SK-N-SH (cell line): ENCODE measurements around the gene KCNJ13. TPM values are rescaled to one million over a fixed set of nuclear protein-coding genes. Genes with fewer than 3 reads are reported as not detected.

Source experiments
- CTCF ChIA-PET: fragments of 300-600, 350-600 bp; formaldehyde crosslinking; extraction: SDS; loops from one replicate; lab custom pipeline; 2021; lab: Yijun Ruan, JAX
- POLR2A ChIA-PET: fragments of 350-600 bp; sonication (Branson Sonifier 250); formaldehyde crosslinking; extraction: SDS; loops from one replicate; lab custom pipeline; 2020; ENCODE audit warnings: antibody characterized with exemption, inconsistent platforms; lab: Yijun Ruan, JAX
- DNase-seq: peaks from one replicate; pipeline ENCODE4 v3.0.0; 2012
- H2AFZ ChIP-seq: fragments of 200-600 bp; sonication (generic); 2 replicates; pipeline ENCODE4 v1.8.1; 2016; ENCODE audit warnings: antibody characterized with exemption, mild to moderate bottlenecking, low read depth
- H3F3A ChIP-seq: fragments of 200-600 bp; sonication (generic); replicated peaks from 2 replicates; pipeline ENCODE3; 2016; ENCODE audit warnings: antibody characterized with exemption, mild to moderate bottlenecking; ENCODE audit not compliant: insufficient read depth
- H3K27ac ChIP-seq, 2 experiments: fragments of 200-500 bp in 1 of 2; fragments of 200-600 bp in 1 of 2; sonication (Bioruptor generic) in 1 of 2; sonication (generic), shearing (Covaris generic) in 1 of 2; 2 replicates each; pipeline versions ENCODE4 v1.5.1 to v1.6.1; 2014 to 2016; ENCODE audit warnings: low read depth in 2 of 2, inconsistent platforms in 1 of 2, low read length in 1 of 2, mild to moderate bottlenecking in 1 of 2, mixed read lengths in 1 of 2
- H3K27me3 ChIP-seq: fragments of 200-600 bp; sonication (generic), shearing (Covaris generic); 2 replicates; pipeline ENCODE4 v1.6.1; 2016; ENCODE audit warnings: mixed run types; ENCODE audit not compliant: insufficient read depth
- H3K36me3 ChIP-seq, 2 experiments: fragments of 200-500 bp in 1 of 2; fragments of 200-600 bp in 1 of 2; sonication (Bioruptor generic) in 1 of 2; sonication (generic) in 1 of 2; replicated peaks in 1 of 2; 2 replicates each; pipeline versions ENCODE3 to v1.5.1; 2014 to 2016; ENCODE audit warnings: low read length in 1 of 2, mild to moderate bottlenecking in 1 of 2; ENCODE audit not compliant: insufficient read depth in 2 of 2, control insufficient read depth in 1 of 2
- H3K4me1 ChIP-seq, 2 experiments: fragments of 200-500 bp in 1 of 2; fragments of 200-600 bp in 1 of 2; sonication (Bioruptor generic) in 1 of 2; sonication (generic), shearing (Covaris generic) in 1 of 2; 2 replicates each; pipeline versions ENCODE4 v1.5.1 to v1.6.1; 2014 to 2016; ENCODE audit warnings: low read depth in 1 of 2, low read length in 1 of 2, mixed run types in 1 of 2; ENCODE audit not compliant: insufficient read depth in 2 of 2, control insufficient read depth in 1 of 2
- H3K4me2 ChIP-seq: fragments of 200-600 bp; sonication (generic), shearing (Covaris generic); 2 replicates; pipeline ENCODE4 v1.6.1; 2017; ENCODE audit warnings: mixed run types
- H3K4me3 ChIP-seq, 2 experiments: fragments of 200-500 bp in 1 of 2; fragments of 200-600 bp in 1 of 2; sonication (Bioruptor generic) in 1 of 2; sonication (generic), shearing (Covaris generic) in 1 of 2; 2 replicates each; pipeline versions ENCODE4 v1.5.1 to v1.8.1; 2014 to 2016; ENCODE audit warnings: low read depth in 2 of 2, inconsistent platforms in 1 of 2, low read length in 1 of 2, mild to moderate bottlenecking in 1 of 2, mixed read lengths in 1 of 2, moderate library complexity in 1 of 2
- H3K79me2 ChIP-seq: fragments of 200-600 bp; sonication (generic); 2 replicates; pipeline ENCODE4 v1.8.1; 2017; ENCODE audit warnings: mild to moderate bottlenecking; ENCODE audit not compliant: insufficient read depth
- H3K9ac ChIP-seq: fragments of 200-600 bp; sonication (generic); 2 replicates; pipeline ENCODE4 v1.6.1; 2017; ENCODE audit warnings: mixed run types
- H3K9me2 ChIP-seq: fragments of 200-600 bp; sonication (generic); 2 replicates; pipeline ENCODE4 v1.6.1; 2017; ENCODE audit warnings: mixed run types
- H3K9me3 ChIP-seq: fragments of 200-600 bp; sonication (generic); 2 replicates; pipeline ENCODE4 v1.6.1; 2017; ENCODE audit warnings: mixed run types, mild to moderate bottlenecking, moderate library complexity
- H4K20me1 ChIP-seq: fragments of 200-600 bp; sonication (generic); 2 replicates; pipeline ENCODE4 v1.6.1; 2017; ENCODE audit warnings: mild to moderate bottlenecking, mixed run types; ENCODE audit not compliant: insufficient read depth
- ELF1 ChIP-seq: IDR thresholded peaks from 2 replicates; pipeline ENCODE4 v1.4.0; 2012
- EP300 ChIP-seq, 2 experiments: IDR thresholded peaks; 2 replicates each; pipeline versions ENCODE4 v1.4.0 to v1.6.1; 2012; ENCODE audit warnings: borderline replicate concordance in 1 of 2, low read depth in 1 of 2, low read length in 1 of 2
- EZH2phosphoT487 ChIP-seq: fragments of 200-600 bp; sonication (generic); IDR thresholded peaks from 2 replicates; pipeline ENCODE4 v1.6.1; 2017; ENCODE audit warnings: low read depth, mixed run types, mild to moderate bottlenecking, antibody characterized with exemption, moderate library complexity, borderline replicate concordance
- MEF2A ChIP-seq: IDR thresholded peaks from 2 replicates; pipeline ENCODE4 v1.4.0; 2012; ENCODE audit warnings: low read depth, borderline replicate concordance
- MXI1 ChIP-seq: IDR thresholded peaks from 2 replicates; pipeline ENCODE4 v1.6.1; 2012; ENCODE audit warnings: mild to moderate bottlenecking, low read depth, low read length, improper control_type of control experiment
- POLR2AphosphoS5 ChIP-seq: IDR thresholded peaks from 2 replicates; pipeline ENCODE4 v1.6.1; 2012; ENCODE audit warnings: low read depth, low read length
- REST ChIP-seq: IDR thresholded peaks from 2 replicates; pipeline ENCODE4 v1.6.1; 2012; ENCODE audit warnings: mild to moderate bottlenecking, low read depth, low read length, moderate library complexity
- RFX5 ChIP-seq: IDR thresholded peaks from 2 replicates; pipeline ENCODE4 v1.6.1; 2012; ENCODE audit warnings: mild to moderate bottlenecking, improper control_type of control experiment, low read length
- RXRA ChIP-seq: IDR thresholded peaks from 2 replicates; pipeline ENCODE4 v1.4.0; 2012; ENCODE audit warnings: low read depth, mild to moderate bottlenecking, borderline replicate concordance
- SMC3 ChIP-seq: IDR thresholded peaks from 2 replicates; pipeline ENCODE4 v1.6.1; 2012; ENCODE audit warnings: low read depth, low read length, improper control_type of control experiment
- TCF12 ChIP-seq: IDR thresholded peaks from 2 replicates; pipeline ENCODE4 v1.4.0; 2012
- USF1 ChIP-seq: IDR thresholded peaks from 2 replicates; pipeline ENCODE4 v1.4.0; 2012; ENCODE audit warnings: low read depth, borderline replicate concordance
- USF2 ChIP-seq: fragments of 150-350 bp; IDR thresholded peaks from 2 replicates; pipeline ENCODE4 v1.6.1; 2017; ENCODE audit warnings: antibody characterized with exemption, low read length, low read depth, borderline replicate concordance
- YY1 ChIP-seq: IDR thresholded peaks from 2 replicates; pipeline ENCODE4 v1.4.0; 2012; ENCODE audit warnings: low read depth, mild to moderate bottlenecking
- ZBTB33 ChIP-seq: IDR thresholded peaks from 2 replicates; pipeline ENCODE4 v1.4.0; 2012; ENCODE audit warnings: low read depth, borderline replicate concordance
- WGBS: methylation state at CpG from one replicate; pipeline ENCODE4 v1.1.6; 2017; ENCODE audit warnings: low lambda C conversion rate; 5-methylcytosine and 5-hydroxymethylcytosine counted together
- polyA plus RNA-seq, 3 experiments: library from polyadenylated mRNA; depleted of rRNA; stranded (reverse); fragments of >200 nt; gene quantifications; 2 replicates each; pipeline ENCODE4 v1.2.3, GENCODE V29; 2012

KCNJ13 gene
- polyA plus RNA-seq, 1 of the 3 experiments (the other 2 are of a cell fraction): not detected

GRCh38 chr2:232791518-232791917, 15.2 kb upstream of the KCNJ13 start:
- no peaks in the 10 kb centered on the region; the same call in 1 of the 2 replicates for H3K79me2 ChIP-seq
- no peaks in the 10 kb centered on the region for H3K9me2 ChIP-seq
- ChIA-PET CTCF (interaction anchor here (0.6 kb wide), 1 partner anchor 276 kb away, joined by 3 read pairs; no protein-coding TSS in a partner anchor), POLR2A (no interaction called here)
- H3K4me1 ChIP-seq: no peaks in the 10 kb centered on the region
- H3K27ac ChIP-seq: no peak overlapping the region
- H2AFZ ChIP-seq: no peak overlapping the region
- no peaks in the 10 kb centered on the region for H4K20me1 ChIP-seq
- H3K27me3 ChIP-seq: no peaks in the 10 kb centered on the region
- DNase-seq: no peak
- H3K4me2 ChIP-seq: no peak overlapping the region
- WGBS: 97% methylated on average over 4 of the region's 4 CpGs
- peaks cover 6% of the 10 kb centered on the region for H3F3A ChIP-seq
- TF ChIP-seq RFX5: no peak
- TF ChIP-seq TCF12: no peak
- TF ChIP-seq USF1: no peak
- no peak for TF ChIP-seq MXI1
- TF ChIP-seq POLR2AphosphoS5: no peak
- no peak for TF ChIP-seq SMC3
- no peak for TF ChIP-seq RXRA
- TF ChIP-seq ELF1: no peak
- TF ChIP-seq EP300 (IDR thresholded peaks at IDR 0.05; ENCODE audit: borderline replicate concordance in 1 of 2, low read depth in 1 of 2, low read length in 1 of 2): no peak
- TF ChIP-seq EZH2phosphoT487: no peak
- TF ChIP-seq YY1: no peak
- TF ChIP-seq ZBTB33: no peak
- TF ChIP-seq MEF2A: no peak
- no peak for TF ChIP-seq USF2
- TF ChIP-seq REST: no peak
- peaks cover 71 to 91% of the 10 kb centered on the region in 2 experiments for H3K36me3 ChIP-seq
- no peak overlapping the region for H3K9ac ChIP-seq
- H3K4me3 ChIP-seq: no peak overlapping the region
- no peaks in the 10 kb centered on the region for H3K9me3 ChIP-seq
